Caco-2 (cell line): ENCODE results near the gene PRSS33. TPM values are rescaled to one million over a fixed set of nuclear protein-coding genes. Genes with fewer than 3 reads are reported as not detected.

Experiments used
- BruUV-seq: library from RNA; stranded (reverse); fragments of 400-500 nt; replicated peaks from 2 replicates; lab custom pipeline; 2021; lab: Mats Ljungman, UMichigan
- CTCF ChIA-PET: fragments of 300-600 bp; sonication (Branson Sonifier 250); formaldehyde crosslinking; loops from one replicate; lab custom pipeline; 2022; ENCODE audit warnings: antibody characterized with exemption; lab: Charles Lee
- POLR2A ChIA-PET: fragments of 300-600 bp; sonication (Branson Sonifier 250); formaldehyde crosslinking; loops from one replicate; lab custom pipeline; 2022; ENCODE audit warnings: antibody characterized with exemption; lab: Charles Lee
- DNase-seq, 2 experiments: peaks; one replicate each; pipeline versions ENCODE4 v3.0.0 to v3.0.0-alpha.2; 2020 to 2022
- H3K27me3 ChIP-seq: replicated peaks from 2 replicates; pipeline ENCODE4 v1.6.0; 2011; ENCODE audit warnings: low read length; ENCODE audit not compliant: control insufficient read depth, insufficient read depth
- H3K36me3 ChIP-seq: 2 replicates; pipeline ENCODE4 v1.5.1; 2011; ENCODE audit warnings: low read length; ENCODE audit not compliant: control insufficient read depth, insufficient read depth
- H3K4me1 ChIP-seq: fragments of 250-450 bp; sonication (Bioruptor Pico); 2 replicates; pipeline ENCODE4 v1.5.1; 2020; ENCODE audit warnings: mild to moderate bottlenecking
- H3K4me3 ChIP-seq: 2 replicates; pipeline ENCODE4 v1.5.1; 2011; ENCODE audit warnings: low read depth, mild to moderate bottlenecking, control low read depth, low read length
- H3K9me3 ChIP-seq: fragments of 250-450 bp; sonication (Bioruptor Pico); 2 replicates; pipeline ENCODE4 v1.5.1; 2020; ENCODE audit warnings: mild to moderate bottlenecking, moderate library complexity
- H3K27ac Mint-ChIP-seq: one replicate; pipeline ENCODE4 v1.8.0; 2022; ENCODE audit warnings: mixed read lengths; ENCODE audit not compliant: unreplicated experiment
- H3K27me3 Mint-ChIP-seq: one replicate; pipeline ENCODE4 v1.8.0; 2022; ENCODE audit warnings: mixed read lengths; ENCODE audit not compliant: insufficient read depth, unreplicated experiment
- H3K36me3 Mint-ChIP-seq: one replicate; pipeline ENCODE4 v1.8.0; 2022; ENCODE audit warnings: mild to moderate bottlenecking, mixed read lengths; ENCODE audit not compliant: insufficient read depth, unreplicated experiment
- H3K4me1 Mint-ChIP-seq: one replicate; pipeline ENCODE4 v1.8.0; 2022; ENCODE audit warnings: low read depth, mixed read lengths; ENCODE audit not compliant: unreplicated experiment
- H3K4me3 Mint-ChIP-seq: one replicate; pipeline ENCODE4 v1.8.0; 2022; ENCODE audit warnings: mild to moderate bottlenecking, moderate library complexity, mixed read lengths; ENCODE audit not compliant: unreplicated experiment
- H3K9me3 Mint-ChIP-seq: one replicate; pipeline ENCODE4 v1.8.0; 2022; ENCODE audit warnings: mixed read lengths; ENCODE audit not compliant: unreplicated experiment
- intact Hi-C: fragments of 100-400 bp; cut with micrococcal nuclease; formaldehyde crosslinking; loops from one replicate; pipeline ENCODE4 v1.10.0; 2022; ENCODE audit not compliant: unreplicated experiment
- total RNA-seq: library from RNA; stranded (reverse); gene quantifications from 2 replicates; pipeline ENCODE4 v1.2.3, GENCODE V29; 2022
- TF ChIP-seq, protein P1 (sequence below), 2 experiments: fragments of 200-600 bp in 1 of 2; IDR thresholded peaks; 1 replicate in 1 of 2; 2 replicates in 1 of 2; pipeline versions ENCODE4 v1.5.1 to v1.8.0; 2011 to 2022; ENCODE audit warnings: antibody characterized with exemption in 1 of 2, control low read depth in 1 of 2, inconsistent platforms in 1 of 2, low read depth in 1 of 2, low read length in 1 of 2, mild to moderate bottlenecking in 1 of 2, moderate library complexity in 1 of 2; ENCODE audit not compliant: insufficient read depth in 1 of 2, severe bottlenecking in 1 of 2, unreplicated experiment in 1 of 2

The PRSS33 gene
- total RNA-seq, 1 experiment from 2014 or later, result not detected

DNA sequence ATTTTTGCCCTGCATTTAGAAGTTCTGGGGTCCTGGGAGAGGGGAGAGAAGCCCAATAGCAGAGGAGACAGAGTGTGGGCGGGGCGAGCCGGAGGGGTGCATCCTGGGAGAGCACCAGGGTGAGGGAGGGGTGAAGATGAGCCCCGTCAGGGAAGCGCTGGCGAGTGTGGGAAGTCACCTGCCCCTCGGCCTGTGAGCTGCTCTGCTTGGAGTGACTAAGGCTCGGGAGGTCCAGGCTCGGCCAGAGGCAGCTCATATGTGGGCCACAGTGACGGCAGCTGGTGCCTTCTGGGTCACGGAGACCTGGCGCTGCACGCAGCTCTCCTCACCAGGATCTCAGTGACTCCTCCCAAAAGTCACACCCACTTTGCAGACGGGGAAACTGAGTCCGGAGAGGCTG, 43.8 kb upstream of the PRSS33 start:
- ChIA-PET POLR2A (no interaction called here), CTCF (interaction anchor here (0.6 kb wide), 1 partner anchor 101 kb away, joined by 6 read pairs; no protein-coding TSS in a partner anchor)
- DNase-seq, result no peak
- no peaks in the 10 kb centered on the region for H3K27me3 ChIP-seq
- H3K4me1 ChIP-seq, result peaks cover 9% of the 10 kb centered on the region
- H3K27ac Mint-ChIP-seq, result no peak overlapping the region
- no peaks in the 10 kb centered on the region for H3K36me3 ChIP-seq
- no peaks in the 10 kb centered on the region for H3K27me3 Mint-ChIP-seq
- H3K9me3 ChIP-seq, result no peaks in the 10 kb centered on the region
- intact Hi-C loops, result no loop called here
- H3K36me3 Mint-ChIP-seq, result peaks cover 6% of the 10 kb centered on the region
- H3K4me3 Mint-ChIP-seq, result no peak overlapping the region
- H3K4me1 Mint-ChIP-seq, result peaks cover 9% of the 10 kb centered on the region
- TF ChIP-seq, protein P1, sequence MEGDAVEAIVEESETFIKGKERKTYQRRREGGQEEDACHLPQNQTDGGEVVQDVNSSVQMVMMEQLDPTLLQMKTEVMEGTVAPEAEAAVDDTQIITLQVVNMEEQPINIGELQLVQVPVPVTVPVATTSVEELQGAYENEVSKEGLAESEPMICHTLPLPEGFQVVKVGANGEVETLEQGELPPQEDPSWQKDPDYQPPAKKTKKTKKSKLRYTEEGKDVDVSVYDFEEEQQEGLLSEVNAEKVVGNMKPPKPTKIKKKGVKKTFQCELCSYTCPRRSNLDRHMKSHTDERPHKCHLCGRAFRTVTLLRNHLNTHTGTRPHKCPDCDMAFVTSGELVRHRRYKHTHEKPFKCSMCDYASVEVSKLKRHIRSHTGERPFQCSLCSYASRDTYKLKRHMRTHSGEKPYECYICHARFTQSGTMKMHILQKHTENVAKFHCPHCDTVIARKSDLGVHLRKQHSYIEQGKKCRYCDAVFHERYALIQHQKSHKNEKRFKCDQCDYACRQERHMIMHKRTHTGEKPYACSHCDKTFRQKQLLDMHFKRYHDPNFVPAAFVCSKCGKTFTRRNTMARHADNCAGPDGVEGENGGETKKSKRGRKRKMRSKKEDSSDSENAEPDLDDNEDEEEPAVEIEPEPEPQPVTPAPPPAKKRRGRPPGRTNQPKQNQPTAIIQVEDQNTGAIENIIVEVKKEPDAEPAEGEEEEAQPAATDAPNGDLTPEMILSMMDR (IDR thresholded peaks at IDR 0.05; ENCODE audit: insufficient read depth in 1 of 2, low read depth in 1 of 2, low read length in 1 of 2, severe bottlenecking in 1 of 2, unreplicated experiment in 1 of 2), result no peak
- no peaks in the 10 kb centered on the region for H3K9me3 Mint-ChIP-seq
- BruUV-seq, result no TSS peak
- H3K4me3 ChIP-seq, result no peak overlapping the region

DNA sequence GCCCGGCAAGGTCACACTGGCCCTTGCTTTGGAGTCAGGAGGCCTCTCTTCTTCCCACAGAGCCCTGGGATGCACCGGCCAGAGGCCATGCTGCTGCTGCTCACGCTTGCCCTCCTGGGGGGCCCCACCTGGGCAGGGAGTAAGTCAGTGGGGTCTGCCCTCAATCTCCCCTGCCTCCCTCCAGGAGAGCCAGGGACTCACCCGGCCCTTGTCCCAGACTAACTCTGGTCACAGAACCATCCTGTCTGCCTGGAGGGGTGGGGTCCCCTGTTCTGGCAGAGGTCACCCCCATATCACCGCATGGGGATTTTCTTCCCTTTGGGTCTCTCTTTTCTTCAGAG, 43.0 kb upstream of the PRSS33 start:
- Mint-ChIP-seq H3K27ac (no peak overlapping the region), H3K36me3 (peaks cover 2% of the 10 kb centered on the region), H3K4me3 (no peak overlapping the region), H3K4me1 (peaks cover 2% of the 10 kb centered on the region), H3K27me3 (no peaks in the 10 kb centered on the region), H3K9me3 (no peaks in the 10 kb centered on the region)
- Histone ChIP-seq H3K36me3 (no peaks in the 10 kb centered on the region), H3K9me3 (no peaks in the 10 kb centered on the region), H3K4me1 (peaks cover 2% of the 10 kb centered on the region; the same call in 1 of the 2 replicates), H3K4me3 (no peak overlapping the region), H3K27me3 (no peaks in the 10 kb centered on the region)
- BruUV-seq, result no TSS peak
- TF ChIP-seq, protein P1 (IDR thresholded peaks at IDR 0.05; ENCODE audit: insufficient read depth in 1 of 2, low read depth in 1 of 2, low read length in 1 of 2, severe bottlenecking in 1 of 2, unreplicated experiment in 1 of 2), result no peak
- intact Hi-C loops, result no loop called here
- ChIA-PET CTCF (no interaction called here), POLR2A (no interaction called here)
- no peak for DNase-seq

- H3K27ac Mint-ChIP-seq, result no peak within 1 kb of the TSS
- no peaks in the 10 kb centered on the region for H3K36me3 Mint-ChIP-seq
- Histone ChIP-seq H3K4me3 (no peak within 1 kb of the TSS), H3K36me3 (no peaks in the 10 kb centered on the region), H3K27me3 (no peaks in the 10 kb centered on the region), H3K4me1 (no peaks in the 10 kb centered on the region), H3K9me3 (no peaks in the 10 kb centered on the region)
- intact Hi-C loops, result no loop called here
- no peak for DNase-seq
- TF ChIP-seq, protein P1 (IDR thresholded peaks at IDR 0.05; ENCODE audit: insufficient read depth in 1 of 2, low read depth in 1 of 2, low read length in 1 of 2, severe bottlenecking in 1 of 2, unreplicated experiment in 1 of 2), result no peak
- H3K4me1 Mint-ChIP-seq, result no peaks in the 10 kb centered on the region
- CTCF ChIA-PET, result interaction anchor here (0.7 to 1.1 kb wide), 2 partner anchors 13 to 45 kb away, joined by 3 read pairs; partner anchors contain the start of gene PRSS21
- no peak within 1 kb of the TSS for H3K4me3 Mint-ChIP-seq
- H3K9me3 Mint-ChIP-seq, result no peaks in the 10 kb centered on the region
- BruUV-seq, result no TSS peak
- POLR2A ChIA-PET, result no interaction called here
- H3K27me3 Mint-ChIP-seq, result no peaks in the 10 kb centered on the region
Measured at GRCh38 chr16:2829501-2830354, 42.4 kb upstream of the PRSS33 start, which contains the start of gene ZG16B. Gene ZG16B (plus strand): TSS chr16:2830303. CDS start chr16:2830442, 139 bp downstream.
